K562 (cell line): ENCODE data around the gene HOGA1.

Source experiments
- CCAR2 ChIP-seq: fragments of 200-400 bp; formaldehyde crosslinking; IDR thresholded peaks from 2 replicates; pipeline ENCODE4 v1.6.1; 2017; ENCODE audit warnings: mild to moderate bottlenecking, low read depth, low read length
- FOXA3 ChIP-seq, 2 experiments: fragments of 450-650 bp in 1 of 2; sonication (generic) in 1 of 2; formaldehyde crosslinking; IDR thresholded peaks in 1 of 2; conservative IDR thresholded peaks in 1 of 2; 2 replicates each; pipeline versions ENCODE4 v1.4.0 to v1.8.0; 2020 to 2022; ENCODE audit warnings: mild to moderate bottlenecking in 2 of 2, missing genetic modification reagents in 1 of 2
- JUND ChIP-seq, 2 experiments: IDR thresholded peaks; 2 replicates in 1 of 2; 3 replicates in 1 of 2; pipeline ENCODE4 v1.6.1; 2011; ENCODE audit warnings: borderline replicate concordance in 2 of 2, low read depth in 2 of 2, low read length in 2 of 2, improper control_type of control experiment in 1 of 2, missing biosample characterization in 1 of 2, missing genetic modification characterization in 1 of 2, missing genetic modification reagents in 1 of 2
- NUFIP1 ChIP-seq: fragments of 450-650 bp; IDR thresholded peaks from 2 replicates; pipeline ENCODE4 v1.6.1; 2018; ENCODE audit not compliant: partially characterized antibody
- RFX1 ChIP-seq: fragments of 450-650 bp; IDR thresholded peaks from 2 replicates; pipeline ENCODE4 v1.6.1; 2016; ENCODE audit warnings: mild to moderate bottlenecking, moderate library complexity
- SIN3A ChIP-seq, 2 experiments: fragments of 150-350 bp in 1 of 2; IDR thresholded peaks; 2 replicates each; pipeline ENCODE4 v1.6.1; 2011 to 2016; ENCODE audit warnings: borderline replicate concordance in 2 of 2, low read depth in 2 of 2, low read length in 2 of 2, mild to moderate bottlenecking in 2 of 2, moderate library complexity in 2 of 2; ENCODE audit not compliant: control insufficient read depth in 1 of 2
- ZKSCAN8 ChIP-seq: fragments of 200-800 bp; sonication (Bioruptor generic); IDR thresholded peaks from 2 replicates; pipeline ENCODE4 v1.6.1; 2016; ENCODE audit warnings: missing genetic modification characterization, missing compliant biosample characterization
- ZNF140 ChIP-seq: fragments of 250-450 bp; sonication (Bioruptor Pico); IDR thresholded peaks from 2 replicates; pipeline ENCODE4 v1.8.0; 2021; ENCODE audit warnings: moderate library complexity, mild to moderate bottlenecking, inconsistent platforms
- ZNF274 ChIP-seq: IDR thresholded peaks from 2 replicates; pipeline ENCODE4 v1.6.1; 2011; ENCODE audit warnings: low read depth, mild to moderate bottlenecking, low read length, moderate library complexity, borderline replicate concordance
- TF ChIP-seq, protein P1 (sequence below): sonication (generic); formaldehyde crosslinking; IDR thresholded peaks from 2 replicates; pipeline ENCODE4 v1.8.1; 2023; ENCODE audit warnings: mild to moderate bottlenecking, missing genetic modification reagents

DNA sequence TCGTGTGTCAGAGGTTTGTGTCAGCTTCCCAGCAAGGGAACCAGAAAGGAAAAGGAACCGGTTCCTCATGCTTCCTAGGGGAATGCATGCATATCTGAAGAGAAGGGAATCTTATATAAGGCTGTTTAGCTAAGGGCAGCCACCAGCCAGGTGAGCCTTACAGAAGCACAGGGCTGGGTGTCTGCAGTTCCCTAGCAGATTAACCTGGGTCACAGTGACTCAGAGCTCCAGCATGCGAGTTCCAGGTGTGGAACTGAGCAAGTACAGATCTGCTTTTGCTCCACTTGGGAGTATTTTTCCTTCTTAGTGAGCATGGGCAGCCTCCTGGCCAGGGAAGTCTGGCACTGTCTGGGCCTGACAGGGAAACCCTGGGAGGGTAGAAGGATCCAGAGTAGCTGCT is 12.6 kb upstream of the HOGA1 start:
- TF ChIP-seq FOXA3 (CRISPR knock-in tag; conservative IDR thresholded peaks at IDR 0.05 in 1 of 2, IDR thresholded peaks at IDR 0.05 in 1 of 2), result no peak
- no peak for TF ChIP-seq SIN3A (IDR thresholded peaks at IDR 0.05; ENCODE audit: borderline replicate concordance in 2 of 2, control insufficient read depth in 1 of 2, low read depth in 2 of 2, low read length in 2 of 2)
- TF ChIP-seq, protein P1, sequence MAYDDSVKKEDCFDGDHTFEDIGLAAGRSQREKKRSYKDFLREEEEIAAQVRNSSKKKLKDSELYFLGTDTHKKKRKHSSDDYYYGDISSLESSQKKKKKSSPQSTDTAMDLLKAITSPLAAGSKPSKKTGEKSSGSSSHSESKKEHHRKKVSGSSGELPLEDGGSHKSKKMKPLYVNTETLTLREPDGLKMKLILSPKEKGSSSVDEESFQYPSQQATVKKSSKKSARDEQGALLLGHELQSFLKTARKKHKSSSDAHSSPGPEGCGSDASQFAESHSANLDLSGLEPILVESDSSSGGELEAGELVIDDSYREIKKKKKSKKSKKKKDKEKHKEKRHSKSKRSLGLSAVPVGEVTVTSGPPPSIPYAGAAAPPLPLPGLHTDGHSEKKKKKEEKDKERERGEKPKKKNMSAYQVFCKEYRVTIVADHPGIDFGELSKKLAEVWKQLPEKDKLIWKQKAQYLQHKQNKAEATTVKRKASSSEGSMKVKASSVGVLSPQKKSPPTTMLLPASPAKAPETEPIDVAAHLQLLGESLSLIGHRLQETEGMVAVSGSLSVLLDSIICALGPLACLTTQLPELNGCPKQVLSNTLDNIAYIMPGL (CRISPR knock-in tag), result no peak
- TF ChIP-seq RFX1, result no peak
- no peak for TF ChIP-seq ZKSCAN8
- TF ChIP-seq ZNF274, result no peak
- no peak for TF ChIP-seq CCAR2
- no peak for TF ChIP-seq NUFIP1
- no peak for TF ChIP-seq ZNF140 (CRISPR knock-in tag)
- TF ChIP-seq JUND (IDR thresholded peaks at IDR 0.05; ENCODE audit: borderline replicate concordance, low read depth, low read length), result no peak
- no peak for TF ChIP-seq JUND (tag; IDR thresholded peaks at IDR 0.05; ENCODE audit: borderline replicate concordance, low read depth, low read length)
